ENCODE data around the gene TMEM91. TPM values are rescaled to one million over a fixed set of nuclear protein-coding genes. Genes with fewer than 3 reads are reported as not detected.

The TMEM91 gene
- total and polyA plus RNA-seq, 2 of the 4 experiments (the other 2 are of a cell fraction): 1.4 to 4.8 TPM

GRCh38 chr19:41351339-41352245 lies 24.7 kb upstream of the TMEM91 start:
- H3K18ac ChIP-seq (ENCODE audit: low read depth, low read length): peak overlapping the region; percentile 26; the same call in 1 of the 2 replicates
- CTCF ChIA-PET: interaction anchor here (0.9 to 1.0 kb wide), 2 partner anchors 27 to 30 kb away, joined by 3 to 4 read pairs; no protein-coding TSS in a partner anchor
- TF ChIP-seq ELK1 (IDR thresholded peaks at IDR 0.05; ENCODE audit: borderline replicate concordance, low read depth, low read length): no peak
- TF ChIP-seq MXI1 (IDR thresholded peaks at IDR 0.05; ENCODE audit: borderline replicate concordance, low read depth, low read length): no peak; the same call in 1 of the 2 replicates
- no peak for TF ChIP-seq CEBPB (IDR thresholded peaks at IDR 0.05; ENCODE audit: low read depth, low read length)
- TF ChIP-seq MAFK (IDR thresholded peaks at IDR 0.05; ENCODE audit: low read depth, low read length): no peak
- TF ChIP-seq BHLHE40 (IDR thresholded peaks at IDR 0.05; ENCODE audit: low read depth, low read length): peak; percentile 30; the same call in 1 of the 2 replicates
- no peak for TF ChIP-seq RFX5 (IDR thresholded peaks at IDR 0.05; ENCODE audit: low read depth, low read length)
- peak; percentile 74; the same call in 1 of the 2 replicates for TF ChIP-seq POLR2A (IDR thresholded peaks at IDR 0.05; ENCODE audit: low read depth, low read length)
- no peak; the same call in 1 of the 2 replicates for TF ChIP-seq CHD1 (IDR thresholded peaks at IDR 0.05; ENCODE audit: low read depth, low read length)
- TF ChIP-seq RCOR1 (IDR thresholded peaks at IDR 0.05; ENCODE audit: insufficient replicate concordance, low read length): no peak
- TF ChIP-seq MAZ (IDR thresholded peaks at IDR 0.05; ENCODE audit: borderline replicate concordance, low read depth, low read length): peak; percentile 76; the same call in 1 of the 2 replicates
- TF ChIP-seq USF2 (IDR thresholded peaks at IDR 0.05; ENCODE audit: low read depth, low read length): peak; percentile 85
- no peak for TF ChIP-seq FOS (IDR thresholded peaks at IDR 0.05; ENCODE audit: low read depth, low read length)
- no peak for TF ChIP-seq SMC3 (IDR thresholded peaks at IDR 0.05; ENCODE audit: low read depth, low read length)
- TF ChIP-seq NFE2L2 (IDR thresholded peaks at IDR 0.05; ENCODE audit: low read depth, low read length): no peak

More at GRCh38 chr19:41351339-41352245, 24.7 kb upstream of the TMEM91 start:
- H3K14ac ChIP-seq (replicated peaks; ENCODE audit: low read depth, low read length): peak overlapping the region; percentile 88
- in situ Hi-C loops (cut with MboI; ENCODE audit: low sequenced_read_pairs) (no loop called here), dilution Hi-C loops (cut with HindIII; ENCODE audit: low sequenced_read_pairs, unreplicated experiment) (no loop called here), intact Hi-C loops (cut with micrococcal nuclease) (loop anchor here (1.0 to 5.0 kb wide), 4 partner anchors 28 to 89 kb away; partner anchors contain the start of genes BCKDHA, CCDC97, EXOSC5 and HNRNPUL1)
- H4K91ac ChIP-seq (ENCODE audit: insufficient read depth, low read depth, low read length): peak overlapping the region; percentile 39
- peak overlapping the region; percentile 47 for H3K27ac ChIP-seq (ENCODE audit: insufficient read depth, low read length)
- no peak overlapping the region for H4K5ac ChIP-seq (ENCODE audit: low read depth, low read length)
- peak overlapping the region in 1 of 2 experiments; percentile 28; a peak in 1 of 4 replicates for H4K8ac ChIP-seq (ENCODE audit: low read depth in 2 of 2, low read length in 2 of 2)
- peak overlapping the region; percentile 76 for H3K4me3 ChIP-seq (ENCODE audit: insufficient read depth, low read depth, low read length)
- POLR2A ChIA-PET (ENCODE audit: unreplicated experiment): interaction anchor here (0.6 to 0.8 kb wide), 2 partner anchors 29 to 314 kb away, joined by 3 to 7 read pairs; no protein-coding TSS in a partner anchor
- ATAC-seq (ENCODE audit: low read depth) (peak; percentile 43), DNase-seq (peak; percentile 42)
- H3K9me3 ChIP-seq (ENCODE audit: control insufficient read depth, insufficient read depth, low read length): no peaks in the 10 kb centered on the region
- H2BK5ac ChIP-seq (ENCODE audit: low read depth, low read length, poor library complexity, severe bottlenecking): peak overlapping the region; percentile 32
- peak overlapping the region; percentile 98 for H3K4me2 ChIP-seq (ENCODE audit: low read depth, low read length)
- 1% methylated on average over 28 of the region's 58 CpGs; no CpG with 5 or more reads in 1 of the 2 experiments for WGBS, 2 experiments (ENCODE audit: extremely low coverage in 2 of 2, insufficient read length in 1 of 2)
- H3K9me1 ChIP-seq (ENCODE audit: insufficient read depth, low read length): no peaks in the 10 kb centered on the region
- peaks cover 19 to 61% of the 10 kb centered on the region in 2 experiments; a peak in 3 of 4 replicates for H3K79me1 ChIP-seq (ENCODE audit: low read depth in 1 of 2, low read length in 2 of 2)
- H3K56ac ChIP-seq (ENCODE audit: extremely low read depth, insufficient read depth, low read length): peak overlapping the region; percentile 43; the same call in 1 of the 2 replicates
- peak overlapping the region; percentile 90 for H3K9ac ChIP-seq (ENCODE audit: low read depth, low read length)
- H2AFZ ChIP-seq (replicated peaks; ENCODE audit: low read length, poor library complexity): peak overlapping the region; percentile 91
- peak overlapping the region; percentile 68 for H2AK5ac ChIP-seq (ENCODE audit: low read depth, low read length)
- peak overlapping the region; percentile 73 for H3K4ac ChIP-seq (ENCODE audit: low read depth, low read length)
- no TSS peak for BruUV-seq (replicated peaks)
- peaks cover 56% of the 10 kb centered on the region for H4K20me1 ChIP-seq (ENCODE audit: insufficient read depth, low read length)
- H2BK120ac ChIP-seq (ENCODE audit: low read depth, low read length): peak overlapping the region; percentile 52; the same call in 1 of the 2 replicates
- peak overlapping the region; percentile 98 for H2AK9ac ChIP-seq (replicated peaks; ENCODE audit: low read depth, low read length, poor library complexity)
- H3K27me3 ChIP-seq (ENCODE audit: control insufficient read depth, insufficient read depth, low read length): no peaks in the 10 kb centered on the region
- peaks cover 4% of the 10 kb centered on the region for H3K36me3 ChIP-seq (ENCODE audit: control insufficient read depth, insufficient read depth, low read length)
- no peaks in the 10 kb centered on the region for H3K4me1 ChIP-seq (ENCODE audit: control insufficient read depth, insufficient read depth, low read length)
- no peak overlapping the region for H2BK20ac ChIP-seq (ENCODE audit: low read depth, low read length)
- peak overlapping the region; percentile 79 for H3K23ac ChIP-seq (ENCODE audit: low read depth, low read length)
- no peak overlapping the region for H2BK15ac ChIP-seq (ENCODE audit: low read depth, low read length)
